ENCODE results near the gene GRM5.

Gene GRM5

GRCh38 chr11:88644724-88645123 lies 421.1 kb downstream of the GRM5 start:
- H3K27ac ChIP-seq (replicated peaks; ENCODE audit: low read length), result no peak overlapping the region
- H2BK5ac ChIP-seq (ENCODE audit: low read length), result no peak overlapping the region
- no peak overlapping the region for H2BK15ac ChIP-seq (ENCODE audit: low read length)
- H3K4me3 ChIP-seq (ENCODE audit: low read length in 2 of 2), result no peak overlapping the region
- H2AK5ac ChIP-seq (ENCODE audit: low read depth, low read length), result no peak overlapping the region
- H3K4ac ChIP-seq (ENCODE audit: low read length), result no peak overlapping the region
- H4K91ac ChIP-seq (ENCODE audit: low read depth, low read length, poor library complexity), result no peak overlapping the region
- H3K36me3 ChIP-seq (replicated peaks in 1 of 2; ENCODE audit: control insufficient read depth in 2 of 2, insufficient read depth in 2 of 2, low read length in 2 of 2), result no peaks in the 10 kb centered on the region
- H3K23ac ChIP-seq (ENCODE audit: low read depth, low read length, poor library complexity), result no peak overlapping the region
- H3K9me3 ChIP-seq (replicated peaks in 1 of 2; ENCODE audit: control insufficient read depth in 2 of 2, insufficient read depth in 1 of 2, low read depth in 1 of 2, low read length in 2 of 2), result no peaks in the 10 kb centered on the region
- no peak for DNase-seq (ENCODE audit: low spot score)
- no peak overlapping the region for H3K18ac ChIP-seq (ENCODE audit: low read length)
- H2BK12ac ChIP-seq (ENCODE audit: low read length), result no peak overlapping the region
- H3K14ac ChIP-seq (ENCODE audit: low read length), result no peak overlapping the region
- no peak overlapping the region for H4K8ac ChIP-seq (ENCODE audit: low read depth, low read length)
- H3K79me1 ChIP-seq (ENCODE audit: low read depth, low read length), result no peaks in the 10 kb centered on the region
- H3K4me1 ChIP-seq (ENCODE audit: control insufficient read depth in 2 of 2, insufficient read depth in 1 of 2, low read depth in 1 of 2, low read length in 2 of 2), result no peaks in the 10 kb centered on the region
- H3K9ac ChIP-seq (ENCODE audit: low read depth, low read length, poor library complexity), result no peak overlapping the region
- H3K27me3 ChIP-seq (ENCODE audit: control insufficient read depth in 3 of 3, insufficient read depth in 3 of 3, low read depth in 1 of 3, low read length in 3 of 3), result no peaks in the 10 kb centered on the region
- H3K4me2 ChIP-seq (ENCODE audit: insufficient read depth, low read length, poor library complexity, severe bottlenecking), result no peak overlapping the region
- H2BK120ac ChIP-seq (ENCODE audit: low read depth, low read length), result no peak overlapping the region
- H2AFZ ChIP-seq (ENCODE audit: low read length), result no peak overlapping the region

- Histone ChIP-seq H4K91ac (ENCODE audit: low read depth, low read length, poor library complexity) (no peak overlapping the region), H2BK15ac (ENCODE audit: low read length) (no peak overlapping the region), H3K23ac (ENCODE audit: low read depth, low read length, poor library complexity) (no peak overlapping the region), H3K27me3 (ENCODE audit: control insufficient read depth in 3 of 3, insufficient read depth in 3 of 3, low read depth in 1 of 3, low read length in 3 of 3) (no peaks in the 10 kb centered on the region), H2BK5ac (ENCODE audit: low read length) (no peak overlapping the region), H3K9me3 (replicated peaks in 1 of 2; ENCODE audit: control insufficient read depth in 2 of 2, insufficient read depth in 1 of 2, low read depth in 1 of 2, low read length in 2 of 2) (no peaks in the 10 kb centered on the region), H4K8ac (ENCODE audit: low read depth, low read length) (no peak overlapping the region), H2BK120ac (ENCODE audit: low read depth, low read length) (no peak overlapping the region), H2BK12ac (ENCODE audit: low read length) (no peak overlapping the region), H3K14ac (ENCODE audit: low read length) (no peak overlapping the region), H3K4me1 (ENCODE audit: control insufficient read depth in 2 of 2, insufficient read depth in 1 of 2, low read depth in 1 of 2, low read length in 2 of 2) (no peaks in the 10 kb centered on the region), H3K79me1 (ENCODE audit: low read depth, low read length) (no peaks in the 10 kb centered on the region), H3K36me3 (replicated peaks in 1 of 2; ENCODE audit: control insufficient read depth in 2 of 2, insufficient read depth in 2 of 2, low read length in 2 of 2) (no peaks in the 10 kb centered on the region), H3K4ac (ENCODE audit: low read length) (no peak overlapping the region), H3K9ac (ENCODE audit: low read depth, low read length, poor library complexity) (no peak overlapping the region), H2AK5ac (ENCODE audit: low read depth, low read length) (no peak overlapping the region), H3K4me3 (ENCODE audit: low read length in 2 of 2) (no peak overlapping the region), H3K27ac (replicated peaks; ENCODE audit: low read length) (no peak overlapping the region), H2AFZ (ENCODE audit: low read length) (no peak overlapping the region), H3K18ac (ENCODE audit: low read length) (no peak overlapping the region), H3K4me2 (ENCODE audit: insufficient read depth, low read length, poor library complexity, severe bottlenecking) (no peak overlapping the region)
- no CpG with 5 or more reads among the region's 4 CpGs for WGBS, 2 donors (ENCODE audit: extremely low coverage in 2 of 2, insufficient read length in 2 of 2, insufficient replicate concordance in 1 of 2)
- DNase-seq (ENCODE audit: low spot score), result no peak
These were observed 433.6 kb downstream of the GRM5 start for GRCh38 chr11:88632163-88632562.

GRCh38 chr11:88631497-88631896 lies 434.3 kb downstream of the GRM5 start:
- Histone ChIP-seq H2AK5ac (ENCODE audit: low read depth, low read length) (no peak overlapping the region), H3K27me3 (ENCODE audit: control insufficient read depth in 3 of 3, insufficient read depth in 3 of 3, low read depth in 1 of 3, low read length in 3 of 3) (no peaks in the 10 kb centered on the region), H3K9ac (ENCODE audit: low read depth, low read length, poor library complexity) (no peak overlapping the region), H2AFZ (ENCODE audit: low read length) (no peak overlapping the region), H4K8ac (ENCODE audit: low read depth, low read length) (no peak overlapping the region), H3K9me3 (replicated peaks in 1 of 2; ENCODE audit: control insufficient read depth in 2 of 2, insufficient read depth in 1 of 2, low read depth in 1 of 2, low read length in 2 of 2) (no peaks in the 10 kb centered on the region), H3K4me2 (ENCODE audit: insufficient read depth, low read length, poor library complexity, severe bottlenecking) (no peak overlapping the region), H3K4me3 (ENCODE audit: low read length in 2 of 2) (no peak overlapping the region), H2BK120ac (ENCODE audit: low read depth, low read length) (no peak overlapping the region), H3K36me3 (replicated peaks in 1 of 2; ENCODE audit: control insufficient read depth in 2 of 2, insufficient read depth in 2 of 2, low read length in 2 of 2) (no peaks in the 10 kb centered on the region), H3K27ac (replicated peaks; ENCODE audit: low read length) (no peak overlapping the region), H3K23ac (ENCODE audit: low read depth, low read length, poor library complexity) (no peak overlapping the region), H3K79me1 (ENCODE audit: low read depth, low read length) (no peaks in the 10 kb centered on the region), H3K18ac (ENCODE audit: low read length) (no peak overlapping the region), H2BK15ac (ENCODE audit: low read length) (no peak overlapping the region), H4K91ac (ENCODE audit: low read depth, low read length, poor library complexity) (no peak overlapping the region), H3K4me1 (ENCODE audit: control insufficient read depth in 2 of 2, insufficient read depth in 1 of 2, low read depth in 1 of 2, low read length in 2 of 2) (no peaks in the 10 kb centered on the region), H3K14ac (ENCODE audit: low read length) (no peak overlapping the region), H2BK12ac (ENCODE audit: low read length) (no peak overlapping the region), H3K4ac (ENCODE audit: low read length) (no peak overlapping the region), H2BK5ac (ENCODE audit: low read length) (no peak overlapping the region)
- DNase-seq (ENCODE audit: low spot score), result peak; percentile 2
- WGBS, 2 donors (ENCODE audit: extremely low coverage in 2 of 2, insufficient read length in 2 of 2, insufficient replicate concordance in 1 of 2), result no CpG with 5 or more reads among the region's 1 CpG

GRCh38 chr11:88629496-88629895 lies 436.3 kb downstream of the GRM5 start:
- Histone ChIP-seq H3K4me2 (ENCODE audit: insufficient read depth, low read length, poor library complexity, severe bottlenecking) (no peak overlapping the region), H3K27me3 (ENCODE audit: control insufficient read depth in 3 of 3, insufficient read depth in 3 of 3, low read depth in 1 of 3, low read length in 3 of 3) (no peaks in the 10 kb centered on the region), H2BK12ac (ENCODE audit: low read length) (no peak overlapping the region), H3K4me3 (ENCODE audit: low read length in 2 of 2) (no peak overlapping the region), H4K8ac (ENCODE audit: low read depth, low read length) (no peak overlapping the region), H4K91ac (ENCODE audit: low read depth, low read length, poor library complexity) (no peak overlapping the region), H3K4me1 (ENCODE audit: control insufficient read depth in 2 of 2, insufficient read depth in 1 of 2, low read depth in 1 of 2, low read length in 2 of 2) (no peaks in the 10 kb centered on the region), H3K14ac (ENCODE audit: low read length) (no peak overlapping the region), H2AFZ (ENCODE audit: low read length) (no peak overlapping the region), H3K9me3 (replicated peaks in 1 of 2; ENCODE audit: control insufficient read depth in 2 of 2, insufficient read depth in 1 of 2, low read depth in 1 of 2, low read length in 2 of 2) (no peaks in the 10 kb centered on the region), H2BK120ac (ENCODE audit: low read depth, low read length) (no peak overlapping the region), H3K4ac (ENCODE audit: low read length) (no peak overlapping the region), H3K18ac (ENCODE audit: low read length) (no peak overlapping the region), H3K79me1 (ENCODE audit: low read depth, low read length) (no peaks in the 10 kb centered on the region), H3K23ac (ENCODE audit: low read depth, low read length, poor library complexity) (no peak overlapping the region), H2AK5ac (ENCODE audit: low read depth, low read length) (no peak overlapping the region), H2BK15ac (ENCODE audit: low read length) (no peak overlapping the region), H2BK5ac (ENCODE audit: low read length) (no peak overlapping the region), H3K27ac (replicated peaks; ENCODE audit: low read length) (no peak overlapping the region), H3K36me3 (replicated peaks in 1 of 2; ENCODE audit: control insufficient read depth in 2 of 2, insufficient read depth in 2 of 2, low read length in 2 of 2) (no peaks in the 10 kb centered on the region), H3K9ac (ENCODE audit: low read depth, low read length, poor library complexity) (no peak overlapping the region)
- no CpG with 5 or more reads among the region's 2 CpGs for WGBS, 2 donors (ENCODE audit: extremely low coverage in 2 of 2, insufficient read length in 2 of 2, insufficient replicate concordance in 1 of 2)
- DNase-seq (ENCODE audit: low spot score), result no peak

Data from neuronal stem cell (in vitro differentiated cells).